HG03520 (cell line): Measurements from ENCODE around the gene UGT1A10.

Source experiments
- ATAC-seq: cut with Tn5 transposase; IDR thresholded peaks from one replicate; pipeline ENCODE4 v1.9.1; 2021; ENCODE audit warnings: mild to moderate bottlenecking, moderate library complexity; ENCODE audit not compliant: unreplicated experiment

The UGT1A10 gene

DNA sequence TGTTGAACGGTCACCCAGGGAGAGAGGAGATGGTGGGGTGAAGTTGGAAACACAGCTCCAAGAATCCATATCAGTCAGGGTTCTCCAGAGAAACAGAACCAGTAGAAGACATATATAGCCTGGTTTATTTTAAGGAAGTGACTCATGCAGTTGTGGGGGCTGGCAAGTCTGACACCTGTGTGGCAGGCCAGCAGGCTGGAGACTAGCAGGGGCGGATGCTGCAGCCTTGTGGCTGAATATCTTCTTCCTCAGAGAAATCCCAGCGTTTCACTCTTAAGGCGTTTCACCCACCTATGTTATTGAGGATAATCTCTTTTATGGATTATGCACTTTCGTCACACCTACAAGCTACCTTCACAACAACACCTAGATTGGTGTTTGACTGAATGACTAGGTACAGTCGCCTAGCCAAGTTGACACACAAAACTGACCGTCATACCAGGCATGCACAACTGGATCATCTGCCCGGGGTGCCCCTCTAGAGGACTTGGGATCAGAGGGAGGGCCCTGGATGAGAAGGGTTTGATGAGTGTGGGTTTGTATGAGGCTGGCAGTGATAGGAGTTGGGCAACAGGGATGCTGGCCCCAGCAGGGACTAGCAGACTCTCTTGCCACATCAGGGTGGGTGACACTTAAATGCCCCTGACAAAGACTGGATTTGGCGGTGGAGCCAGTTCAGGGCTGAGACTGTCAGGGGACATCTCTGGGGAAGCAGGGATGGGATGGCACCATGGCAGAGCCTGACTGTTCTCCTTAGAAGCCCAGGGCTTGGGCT, 165.3 kb downstream of the UGT1A10 start:
- no peak for ATAC-seq

DNA sequence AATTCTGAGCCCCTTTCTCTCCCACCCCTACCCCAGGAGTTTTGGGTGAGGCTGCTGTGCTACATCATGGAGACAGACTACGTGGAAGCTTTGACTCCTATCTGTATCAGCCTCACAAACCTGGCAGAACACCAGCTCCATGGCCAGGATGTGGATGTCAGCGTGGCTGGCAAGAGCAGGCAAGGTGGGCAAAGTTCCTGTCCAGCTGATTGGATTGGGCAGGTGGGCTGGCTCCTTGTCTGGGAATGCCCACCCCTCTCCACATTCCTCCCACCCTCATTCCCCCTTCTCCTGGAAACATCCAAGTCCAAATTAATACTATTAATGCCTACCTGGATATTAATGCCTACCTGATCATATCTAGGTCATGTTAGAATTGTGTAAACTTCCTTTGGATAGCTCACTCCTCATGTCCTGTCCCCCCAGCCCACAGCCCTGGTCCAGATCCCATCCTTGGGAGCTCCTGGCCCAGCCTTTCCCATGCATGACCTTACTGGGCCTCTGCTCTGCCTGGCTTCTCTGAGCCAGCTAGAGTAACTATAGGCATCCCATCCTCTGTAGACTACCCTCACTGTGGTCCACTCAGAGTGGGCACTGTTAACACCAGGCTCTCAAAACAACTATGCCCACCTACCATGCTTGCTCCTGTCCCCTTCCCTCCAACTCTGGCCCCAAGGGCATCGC, 166.0 kb downstream of the UGT1A10 start:
- ATAC-seq: no peak

DNA sequence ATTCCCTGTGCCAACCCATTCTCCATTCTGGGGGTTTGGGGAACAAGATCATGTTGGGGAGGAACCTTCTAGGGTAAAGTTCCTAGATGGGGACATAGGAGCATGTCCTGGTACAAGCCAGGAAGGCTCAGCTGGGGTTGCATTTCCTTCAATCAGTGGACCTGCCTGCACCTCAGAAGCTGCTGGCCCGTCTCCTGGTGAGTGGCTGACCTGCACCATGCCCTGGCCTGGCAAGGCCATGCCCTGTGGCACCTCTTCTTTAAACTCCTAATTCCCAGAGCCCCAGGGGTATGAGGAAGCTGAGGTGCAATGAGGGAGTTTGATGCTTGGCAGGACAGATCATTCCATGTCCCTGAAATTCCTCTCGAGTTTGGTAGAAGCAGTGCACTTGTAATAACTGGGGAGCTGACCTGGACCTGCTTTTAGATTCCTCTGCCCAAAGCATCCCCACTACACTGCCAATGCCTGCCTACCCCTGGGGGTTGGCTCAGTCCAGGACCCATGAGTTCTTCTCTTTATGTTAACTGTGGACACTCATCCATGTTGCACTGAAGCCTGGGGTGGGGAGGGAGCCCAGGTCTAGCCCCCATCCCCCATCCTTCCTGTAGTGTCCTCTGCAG, 167.2 kb downstream of the UGT1A10 start:
- no peak for ATAC-seq

DNA sequence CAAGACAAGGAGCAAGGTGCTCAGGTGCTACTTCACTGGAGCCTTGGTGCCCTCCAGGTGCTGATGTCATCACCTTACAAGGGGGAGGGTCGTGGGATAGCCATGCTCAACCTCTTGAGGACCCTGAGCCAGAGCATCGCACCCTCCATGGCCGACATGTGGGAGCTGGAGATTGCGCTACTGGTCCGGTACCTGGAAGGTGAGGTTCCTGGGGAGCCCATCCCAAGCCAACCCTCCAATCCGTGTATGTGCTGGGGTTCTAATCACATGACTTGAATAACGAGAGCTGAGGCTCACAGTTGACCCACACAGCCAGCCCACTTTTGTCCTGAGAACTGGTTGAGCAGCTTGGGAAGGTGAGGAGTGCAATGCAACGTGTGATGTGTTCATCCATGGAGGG, 167.7 kb downstream of the UGT1A10 start:
- no peak for ATAC-seq

DNA sequence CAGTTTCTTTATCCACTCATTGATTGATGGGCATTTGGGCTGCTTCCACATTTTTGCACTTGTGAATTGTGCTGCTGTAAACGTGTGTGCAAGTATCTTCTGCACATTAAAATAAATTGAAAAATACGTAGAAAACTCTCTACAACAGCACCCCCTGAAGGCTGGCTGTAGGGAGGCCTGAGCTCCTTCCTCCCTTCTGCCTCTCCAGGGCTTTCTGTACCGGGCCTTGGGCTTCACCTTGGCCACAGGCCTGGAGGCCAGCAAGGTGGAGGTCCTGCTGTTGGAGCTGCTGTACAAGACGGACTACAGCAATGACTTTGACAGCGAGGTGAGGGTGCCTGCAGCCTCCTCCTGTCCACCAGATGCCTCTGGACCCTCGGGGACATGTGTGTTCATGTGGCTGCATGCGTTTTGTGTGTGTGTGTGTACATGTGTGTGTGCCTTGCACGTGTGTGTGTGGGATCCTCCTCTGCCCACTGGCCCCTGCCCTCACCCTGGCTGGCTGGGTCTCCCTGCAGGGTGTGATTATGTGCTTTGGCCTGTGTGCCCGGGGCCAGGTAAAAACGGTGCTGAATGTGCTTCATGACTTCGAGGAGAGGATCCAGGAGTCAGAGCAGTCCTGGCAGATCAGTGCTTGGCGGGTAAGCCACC, 171.1 kb downstream of the UGT1A10 start:
- ATAC-seq: no peak

DNA sequence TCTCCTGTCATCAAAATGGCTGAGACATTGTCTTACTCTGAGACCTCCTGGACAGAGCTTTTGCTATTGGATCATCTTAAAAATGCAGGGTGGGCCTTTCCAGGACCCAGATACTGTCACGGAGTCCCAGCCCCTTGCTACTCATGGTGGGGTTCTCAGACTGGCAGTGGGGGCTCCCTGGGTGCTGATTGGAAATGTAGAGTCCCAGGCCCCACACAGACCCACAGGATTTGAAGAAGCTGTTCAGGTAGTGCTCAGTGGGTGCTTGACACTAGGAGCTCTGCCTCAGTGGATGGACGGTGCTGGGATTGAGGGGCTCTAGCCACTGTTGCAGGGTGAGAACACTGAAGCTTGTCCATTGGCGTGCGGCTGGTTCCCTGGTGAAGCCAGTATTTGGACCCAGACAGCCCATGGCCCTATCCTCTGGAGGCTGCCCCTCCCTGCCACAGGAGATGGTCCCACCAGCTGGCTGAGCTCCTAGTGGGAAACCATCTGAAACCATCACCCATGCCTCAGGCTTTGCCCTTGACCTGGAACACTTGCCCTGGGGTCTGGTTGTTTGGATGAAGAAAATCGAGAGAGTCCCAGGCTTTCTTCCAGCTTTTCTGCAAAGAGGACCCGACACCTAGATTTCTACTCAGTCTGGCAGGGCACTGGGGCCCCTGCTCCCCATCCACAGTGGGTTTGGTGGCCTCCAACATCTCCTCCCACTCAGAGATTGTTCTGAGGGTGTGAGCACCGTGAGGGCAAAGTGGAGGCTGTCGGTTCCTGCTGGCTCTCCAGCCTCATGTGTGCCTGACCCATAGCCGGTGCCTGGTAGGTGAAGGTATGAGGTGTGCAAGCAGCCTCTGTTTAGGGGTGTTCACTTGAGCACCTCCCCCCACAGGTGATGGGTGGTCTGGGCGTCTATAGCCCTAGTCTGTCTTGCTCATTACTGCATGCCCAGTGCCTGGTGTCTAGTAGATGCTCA, 172.0 kb downstream of the UGT1A10 start:
- ATAC-seq: no peak

DNA sequence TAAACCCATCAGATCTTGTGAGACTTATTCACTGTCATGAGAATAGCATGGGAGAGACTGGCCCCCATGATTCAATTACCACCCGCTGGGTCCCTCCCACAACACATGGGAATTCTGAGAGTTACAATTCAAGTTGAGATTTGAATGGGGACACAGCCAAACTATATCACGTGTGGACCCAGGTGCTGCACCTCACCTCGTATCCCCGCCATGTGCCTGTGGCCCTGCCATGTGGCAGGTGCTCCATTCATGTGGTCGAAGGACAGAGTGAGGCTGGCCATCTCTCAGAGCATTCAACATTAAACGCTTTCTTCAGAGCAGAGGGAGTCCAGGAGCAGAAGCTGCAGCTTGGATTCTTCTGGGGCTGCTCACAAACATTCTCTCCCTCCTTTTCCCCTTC, 174.1 kb downstream of the UGT1A10 start:
- ATAC-seq: no peak

DNA sequence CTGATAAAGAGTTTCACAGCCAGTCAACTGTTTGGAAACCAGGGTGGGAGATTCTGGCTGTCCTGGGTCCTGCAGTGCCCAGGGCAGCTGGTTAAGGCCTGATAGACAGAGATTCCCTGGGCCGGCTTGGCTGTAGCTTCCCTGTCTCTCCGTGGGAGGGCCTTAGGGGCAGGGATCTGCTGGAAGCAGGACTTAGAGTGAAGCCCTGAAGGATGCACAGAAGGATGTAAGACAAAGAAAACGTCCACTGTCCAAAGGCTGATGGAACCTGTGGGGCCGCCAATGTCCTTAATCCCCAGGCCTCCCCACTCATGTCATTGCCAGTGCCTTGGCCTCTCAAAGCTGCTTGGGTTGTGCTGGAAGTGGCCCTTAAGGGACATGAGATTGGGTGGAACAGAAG, 174.8 kb downstream of the UGT1A10 start:
- ATAC-seq: no peak

DNA sequence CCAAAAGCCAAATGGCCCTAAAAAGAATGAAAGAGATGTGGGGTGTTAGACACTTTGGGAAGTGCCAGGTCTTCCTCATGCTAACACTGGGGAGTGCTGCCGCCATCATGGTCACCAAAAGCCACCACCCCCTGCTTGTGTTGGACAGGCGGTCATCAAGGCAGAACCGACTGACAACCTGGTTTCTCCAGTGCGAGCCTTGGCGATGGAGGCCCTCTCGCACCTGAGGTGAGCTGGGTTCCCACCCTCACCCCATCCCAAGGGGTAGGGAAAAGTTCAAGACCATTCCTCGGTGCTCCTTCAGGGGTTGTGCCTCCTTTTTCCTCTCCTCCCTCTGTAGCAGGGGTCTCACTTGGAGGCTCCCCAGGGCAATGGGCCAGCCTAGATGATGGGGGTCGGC, 175.5 kb downstream of the UGT1A10 start:
- no peak for ATAC-seq

DNA sequence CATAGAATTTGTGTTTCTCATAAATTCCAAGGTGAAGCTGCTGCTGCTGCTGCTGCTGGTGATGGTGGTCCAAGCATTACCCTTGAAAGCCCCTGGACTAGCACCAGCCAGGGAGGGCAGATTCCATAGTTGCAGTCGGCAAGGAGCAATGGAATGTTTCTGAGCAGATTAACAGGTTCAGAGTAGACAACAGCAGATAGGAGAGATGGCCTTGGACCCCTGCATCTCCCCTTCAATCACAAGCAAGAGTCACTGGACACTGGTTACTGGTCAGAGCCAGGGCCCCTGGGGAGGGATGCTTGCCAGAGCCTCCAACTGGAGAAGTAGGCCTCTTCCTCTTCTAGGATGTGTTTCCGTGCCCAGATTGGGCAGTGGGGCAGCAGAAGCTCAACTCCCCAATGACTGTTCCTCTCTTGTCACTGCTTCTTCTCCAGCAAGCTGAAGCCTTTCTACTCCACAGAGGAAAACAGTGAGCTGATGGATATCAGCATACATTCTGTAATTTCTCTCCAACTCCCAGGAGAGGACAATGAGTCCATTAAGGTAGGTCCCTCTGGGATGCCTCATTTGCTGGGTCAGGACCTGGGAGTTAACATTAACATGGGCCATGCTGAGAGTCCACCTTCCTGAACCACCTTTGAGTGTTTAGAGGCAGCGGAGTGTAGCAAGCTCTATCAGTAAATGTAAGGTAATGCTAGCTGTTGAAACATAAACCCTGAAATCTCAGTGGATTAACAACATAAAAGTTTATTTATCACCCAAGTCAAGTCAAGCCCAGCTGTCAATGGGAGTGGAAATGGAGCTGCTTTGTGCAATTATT, 177.2 kb downstream of the UGT1A10 start:
- no peak for ATAC-seq

DNA sequence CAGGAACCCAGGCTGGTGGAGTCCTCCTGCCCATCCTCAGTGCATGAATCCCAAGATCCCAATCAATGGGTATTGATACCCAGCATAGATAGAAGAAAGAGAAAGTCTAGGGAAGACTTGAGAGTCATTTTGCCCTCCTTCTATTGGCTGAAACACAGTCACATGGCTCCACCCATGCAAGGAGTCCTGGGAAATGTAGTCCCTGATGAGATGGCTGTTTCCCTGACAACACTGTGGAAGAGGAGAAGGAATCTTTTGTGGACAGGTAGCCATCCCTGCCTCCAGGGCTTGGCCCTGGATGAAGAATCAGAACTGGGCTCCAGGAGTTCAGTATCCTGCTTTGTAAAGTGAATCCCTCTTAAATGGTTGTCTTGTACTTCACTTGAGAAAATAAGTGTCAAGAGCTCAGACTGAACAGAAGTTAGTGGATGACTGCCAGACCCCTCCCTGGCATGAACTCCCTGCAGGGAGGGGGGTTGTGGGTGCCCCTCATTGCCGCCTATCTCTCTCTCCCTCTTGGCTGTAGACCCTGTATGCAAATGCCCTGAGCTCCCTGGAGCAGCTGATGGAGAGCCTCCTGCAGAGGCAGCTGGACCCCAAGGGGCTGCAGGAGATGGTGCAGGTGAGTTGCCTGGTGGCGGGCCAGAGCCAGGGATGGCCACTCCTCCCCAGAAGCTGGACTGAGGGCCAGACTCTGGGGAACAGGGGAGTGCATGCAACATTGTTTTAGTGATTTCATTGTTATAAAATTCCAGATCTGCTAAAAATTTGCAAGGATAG, 178.0 kb downstream of the UGT1A10 start:
- no peak for ATAC-seq

DNA sequence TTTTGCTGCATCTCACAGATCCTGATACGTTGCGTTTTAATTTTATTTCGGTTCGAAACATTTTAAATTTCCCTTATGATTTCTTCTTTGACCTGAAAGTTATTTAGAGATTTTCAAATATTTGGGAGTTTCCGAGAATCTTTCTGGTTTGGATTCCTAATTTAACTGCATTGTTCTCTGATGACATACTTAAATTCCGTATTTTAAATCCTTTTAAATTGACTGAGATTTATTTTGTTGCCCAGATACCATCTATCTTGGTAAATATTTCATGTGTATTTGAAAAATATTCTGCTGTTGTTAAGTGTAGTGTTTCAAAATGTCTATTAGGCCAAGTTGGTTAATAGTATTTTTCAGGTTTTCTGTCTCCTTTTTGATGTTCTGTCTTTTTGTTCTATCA, 179.6 kb downstream of the UGT1A10 start:
- ATAC-seq: no peak

DNA sequence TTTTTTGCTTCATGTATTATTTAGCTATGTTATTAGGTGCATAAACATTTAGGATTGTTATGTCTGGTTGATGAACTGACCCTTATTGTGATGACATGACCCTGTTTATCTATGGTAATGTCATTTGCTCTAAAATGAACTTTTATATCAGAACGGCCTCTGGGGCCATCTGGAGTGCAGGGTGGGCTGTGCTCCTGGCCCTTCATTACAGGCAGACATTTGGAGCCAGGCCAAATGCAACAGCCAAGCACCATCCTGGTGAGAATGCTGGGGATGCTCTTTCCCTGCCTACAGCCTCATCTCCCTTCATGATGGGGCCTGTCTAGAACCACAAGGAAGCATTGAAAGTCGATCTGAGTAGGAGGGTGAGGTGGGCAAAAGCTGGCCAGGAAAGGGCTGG, 180.1 kb downstream of the UGT1A10 start:
- ATAC-seq: no peak

DNA sequence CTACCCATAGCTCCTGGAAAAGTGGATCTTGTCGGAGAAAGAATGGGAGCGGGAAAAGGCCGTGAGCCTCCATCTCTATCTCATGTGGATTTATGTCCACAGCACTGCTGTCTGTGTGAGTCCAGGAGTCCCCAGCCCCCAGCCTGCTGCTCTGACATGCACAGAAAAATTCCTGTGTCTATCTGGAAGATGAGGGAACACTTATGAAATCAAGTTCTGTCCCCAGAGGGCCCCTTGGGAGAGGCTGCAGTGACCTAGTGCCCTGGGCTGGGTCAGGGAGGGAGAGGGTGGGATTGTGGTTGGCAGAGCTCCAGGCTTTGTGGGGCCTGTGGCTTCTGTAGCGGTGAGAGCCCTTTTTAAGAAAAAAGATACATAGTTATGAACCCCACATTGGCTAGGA, 180.5 kb downstream of the UGT1A10 start:
- ATAC-seq: no peak

DNA sequence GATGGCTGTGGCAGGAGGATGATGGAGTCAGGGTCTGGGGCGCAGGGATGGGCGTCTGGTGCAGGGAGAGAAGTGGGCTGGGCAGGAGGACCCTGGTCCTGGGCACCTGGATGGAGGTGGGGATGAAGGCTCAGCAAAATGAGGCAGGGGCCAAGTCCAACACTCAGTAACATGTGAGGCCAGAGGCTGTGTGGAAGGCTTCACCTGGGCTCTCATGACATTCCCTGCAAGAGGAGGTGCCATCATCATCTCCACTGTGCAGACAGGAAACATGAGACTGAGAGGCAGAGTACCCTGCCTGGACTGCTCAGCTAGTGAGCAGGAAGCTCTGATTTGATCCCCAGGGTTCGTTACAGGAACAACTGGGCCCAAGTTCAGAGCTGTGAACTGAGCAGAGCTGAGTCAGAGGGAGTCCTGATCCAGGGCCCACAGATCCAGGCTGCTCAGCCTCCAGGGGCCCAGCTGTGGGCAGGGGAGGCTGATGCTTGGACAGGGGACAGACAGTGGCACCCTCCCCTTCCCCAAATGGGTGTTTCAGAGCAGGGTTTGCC, 181.2 kb downstream of the UGT1A10 start:
- ATAC-seq: no peak

DNA sequence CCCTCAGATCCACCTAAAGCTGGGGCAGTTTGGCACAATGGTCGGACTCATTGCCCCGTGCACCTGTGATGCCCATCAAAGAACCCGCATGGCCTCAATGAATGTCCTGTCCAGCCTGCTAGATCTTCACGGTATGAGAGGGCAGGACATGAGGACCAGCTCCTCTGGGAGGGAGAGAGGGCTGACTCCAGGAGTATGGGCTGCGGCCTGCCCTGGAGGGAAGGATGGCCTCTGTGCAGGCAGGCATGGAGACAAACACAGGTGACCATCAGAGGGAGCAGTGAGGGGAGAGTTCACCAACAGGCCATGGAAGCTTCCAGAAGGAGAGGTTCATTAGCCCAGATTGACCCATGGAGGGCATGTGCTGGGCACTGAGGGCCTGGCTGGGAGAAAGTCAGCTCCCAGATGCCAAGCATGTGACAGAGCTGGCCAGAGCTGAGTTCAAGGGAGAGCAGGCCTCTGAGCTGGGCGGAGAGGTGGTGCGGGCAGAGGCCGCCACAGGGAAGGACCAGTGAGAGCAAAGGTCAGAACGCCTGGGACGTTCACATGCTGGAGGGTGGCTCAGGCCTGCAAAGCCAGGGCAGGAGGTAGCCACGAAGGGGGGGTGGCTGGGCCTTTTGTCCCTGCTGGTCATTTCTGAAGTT, 181.9 kb downstream of the UGT1A10 start:
- ATAC-seq: no peak

DNA sequence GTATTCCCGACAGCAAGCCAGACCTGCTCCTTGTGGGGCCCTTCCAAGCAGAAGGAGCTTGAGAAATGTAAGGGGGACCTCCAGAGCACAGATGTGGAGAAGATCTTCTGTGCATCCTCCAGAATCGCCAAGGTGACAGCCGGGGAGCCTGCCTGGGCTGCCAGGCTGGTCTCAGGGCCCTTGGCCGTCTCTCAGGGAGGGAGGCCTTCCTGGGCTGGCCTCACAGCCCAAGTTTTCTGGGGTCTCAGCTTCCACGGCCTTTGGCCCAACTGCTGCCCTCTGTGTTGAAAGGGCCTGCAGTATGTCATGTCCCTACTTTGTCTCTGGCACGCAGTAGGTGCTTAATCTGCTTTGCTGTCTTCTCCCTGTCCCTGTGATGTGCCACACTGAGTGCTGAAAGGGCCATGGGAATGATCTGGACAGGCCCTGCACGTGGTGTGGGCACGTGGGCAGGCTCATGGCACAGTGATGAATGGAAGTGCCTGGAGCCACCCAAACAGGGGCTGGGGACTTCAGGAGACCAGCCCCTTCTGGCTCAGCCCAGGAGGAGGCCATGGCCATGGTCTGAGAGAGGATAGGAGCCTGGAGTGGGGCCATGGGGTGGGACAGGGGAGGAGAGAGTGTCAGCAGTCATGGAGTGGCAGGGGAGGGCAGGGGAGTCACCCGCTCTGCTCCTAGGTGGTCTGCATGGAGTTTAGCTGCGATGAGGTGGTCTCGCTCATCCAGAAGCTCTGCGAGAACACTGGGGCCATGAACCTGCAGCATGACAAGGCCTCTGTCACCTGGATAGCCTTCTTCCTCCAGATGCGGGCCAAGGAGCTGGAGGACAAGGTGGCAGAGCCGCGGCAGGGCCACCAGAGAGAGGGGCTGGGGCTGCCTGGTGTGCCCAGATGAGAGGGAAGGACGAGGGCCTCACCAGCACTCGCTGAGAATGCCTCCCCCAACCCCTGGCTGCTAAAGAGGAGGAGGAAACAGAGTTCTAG, 182.7 kb downstream of the UGT1A10 start:
- ATAC-seq: no peak
